GM23338 (cell line): ENCODE data around the gene CCDC175. TPM values are rescaled to one million over a fixed set of nuclear protein-coding genes. Genes with fewer than 3 reads are reported as not detected.

Experiments
- ATAC-seq: fragments of 200-7000 bp; cut with Tn5 transposase; 3 replicates; pipeline ENCODE4 v1.9.1; 2020
- DNase-seq: peaks from one replicate; pipeline ENCODE4 v3.0.0-alpha.2; 2015; ENCODE audit warnings: low spot score
- H2AFZ ChIP-seq: fragments of 200-600 bp; sonication (generic); 2 replicates; pipeline ENCODE4 v1.8.0; 2016; ENCODE audit warnings: antibody characterized with exemption, mild to moderate bottlenecking, moderate library complexity
- H3F3A ChIP-seq: fragments of 200-600 bp; sonication (generic); replicated peaks from 2 replicates; pipeline ENCODE4 v1.8.0; 2017; ENCODE audit warnings: antibody characterized with exemption, mixed run types, low read depth
- H3K27ac ChIP-seq: fragments of 200-600 bp; sonication (generic); 2 replicates; pipeline ENCODE4 v1.6.1; 2016; ENCODE audit warnings: low read depth
- H3K27me3 ChIP-seq: fragments of 200-600 bp; sonication (generic); 2 replicates; pipeline ENCODE4 v1.8.0; 2016; ENCODE audit warnings: mild to moderate bottlenecking, mixed run types, moderate library complexity; ENCODE audit not compliant: insufficient read depth
- H3K36me3 ChIP-seq: fragments of 200-600 bp; sonication (generic); 2 replicates; pipeline ENCODE4 v1.8.0; 2016; ENCODE audit warnings: mild to moderate bottlenecking; ENCODE audit not compliant: insufficient read depth
- H3K4me1 ChIP-seq: fragments of 200-600 bp; sonication (generic); 2 replicates; pipeline ENCODE4 v1.8.0; 2016; ENCODE audit warnings: mild to moderate bottlenecking, moderate library complexity; ENCODE audit not compliant: insufficient read depth
- H3K4me2 ChIP-seq: fragments of 200-600 bp; sonication (generic); 2 replicates; pipeline ENCODE4 v1.7.1; 2017; ENCODE audit warnings: mixed run types
- H3K4me3 ChIP-seq: fragments of 200-600 bp; sonication (generic); 2 replicates; pipeline ENCODE4 v1.6.1; 2016; ENCODE audit warnings: mixed run types
- H3K79me2 ChIP-seq: fragments of 200-600 bp; sonication (generic); replicated peaks from 2 replicates; pipeline ENCODE4 v1.8.0; 2017; ENCODE audit warnings: mild to moderate bottlenecking; ENCODE audit not compliant: insufficient read depth
- H3K9me2 ChIP-seq: fragments of 200-600 bp; sonication (generic); 2 replicates; pipeline ENCODE4 v1.8.0; 2017; ENCODE audit not compliant: insufficient read depth
- H4K20me1 ChIP-seq: fragments of 200-600 bp; sonication (generic); replicated peaks from 2 replicates; pipeline ENCODE4 v1.8.0; 2017; ENCODE audit warnings: mild to moderate bottlenecking; ENCODE audit not compliant: insufficient read depth
- H3K27ac Mint-ChIP-seq: 2 replicates; pipeline ENCODE4 v1.8.0; 2020; ENCODE audit warnings: inconsistent platforms, mild to moderate bottlenecking, moderate library complexity, mixed read lengths
- H3K27me3 Mint-ChIP-seq: 3 replicates; pipeline ENCODE4 v1.8.0; 2022; ENCODE audit warnings: low read depth, mild to moderate bottlenecking, moderate library complexity, mixed read lengths, inconsistent platforms; ENCODE audit not compliant: insufficient read depth, poor library complexity
- H3K36me3 Mint-ChIP-seq: 3 replicates; pipeline ENCODE4 v1.8.0; 2021; ENCODE audit warnings: low read depth, mild to moderate bottlenecking, inconsistent platforms, moderate library complexity, mixed read lengths
- H3K4me1 Mint-ChIP-seq: 3 replicates; pipeline ENCODE4 v1.8.0; 2020; ENCODE audit warnings: mild to moderate bottlenecking, inconsistent platforms, mixed read lengths
- H3K4me3 Mint-ChIP-seq: 3 replicates; pipeline ENCODE4 v1.8.0; 2021; ENCODE audit warnings: moderate library complexity, mild to moderate bottlenecking, inconsistent platforms, mixed read lengths
- H3K9me3 Mint-ChIP-seq: 3 replicates; pipeline ENCODE4 v1.8.0; 2020; ENCODE audit warnings: moderate library complexity, mild to moderate bottlenecking, inconsistent platforms, mixed read lengths
- CTCF ChIP-seq, 2 experiments: fragments of 200-600 bp in 1 of 2; sonication (generic) in 1 of 2; conservative IDR thresholded peaks; 2 replicates each; pipeline versions ENCODE4 v1.5.1 to v1.6.1; 2016 to 2017; ENCODE audit warnings: antibody characterized with exemption in 2 of 2, low read depth in 2 of 2, mild to moderate bottlenecking in 2 of 2, moderate library complexity in 1 of 2
- ETS1 ChIP-seq: IDR thresholded peaks from 2 replicates; pipeline ENCODE4 v1.6.1; 2016; ENCODE audit warnings: antibody characterized with exemption
- EZH2phosphoT487 ChIP-seq: fragments of 200-600 bp; sonication (generic); IDR thresholded peaks from one replicate; pipeline ENCODE4 v1.8.1; 2018; ENCODE audit warnings: antibody characterized with exemption; ENCODE audit not compliant: unreplicated experiment
- REST ChIP-seq: IDR thresholded peaks from one replicate; pipeline ENCODE4 v1.6.1; 2018; ENCODE audit warnings: antibody characterized with exemption; ENCODE audit not compliant: unreplicated experiment
- ZNF331 ChIP-seq: fragments of 250-450 bp; sonication (Bioruptor Pico); IDR thresholded peaks from 2 replicates; pipeline ENCODE4 v1.5.0; 2020; ENCODE audit warnings: low read depth, mild to moderate bottlenecking, moderate library complexity
- polyA plus RNA-seq: library from polyadenylated mRNA; unstranded; fragments of >200 nt; fragmentation: Nextera tagmentation; extraction: Ambion mirVana; gene quantifications from 2 replicates; pipeline ENCODE4 v1.2.1, GENCODE V29; 2016
- total RNA-seq: library from RNA; depleted of rRNA; stranded (reverse); fragments of >200 nt; shearing (Covaris generic); gene quantifications from 2 replicates; pipeline ENCODE4 v1.2.3, GENCODE V29; 2014

Gene CCDC175
- total and polyA plus RNA-seq, 2 experiments from 2014 or later = 0.50 TPM; not detected in 1

GRCh38 chr14:59510001-59510400 is 66.6 kb downstream of the CCDC175 start (continued):
- TF ChIP-seq ETS1 = no peak
- TF ChIP-seq ZNF331 = no peak
- no peak for TF ChIP-seq EZH2phosphoT487
- TF ChIP-seq REST = no peak

- no peaks in the 10 kb centered on the region for H3K27me3 Mint-ChIP-seq
- Histone ChIP-seq H3F3A (no peaks in the 10 kb centered on the region), H3K36me3 (peaks cover 3% of the 10 kb centered on the region; the same call in 1 of the 2 replicates), H3K9me2 (no peaks in the 10 kb centered on the region), H3K79me2 (no peaks in the 10 kb centered on the region), H3K27ac (no peak overlapping the region), H4K20me1 (no peaks in the 10 kb centered on the region), H3K4me2 (no peak overlapping the region), H2AFZ (no peak overlapping the region), H3K27me3 (no peaks in the 10 kb centered on the region), H3K4me1 (no peaks in the 10 kb centered on the region), H3K4me3 (no peak overlapping the region)
- H3K4me3 Mint-ChIP-seq = no peak overlapping the region
- peaks cover 19% of the 10 kb centered on the region for H3K9me3 Mint-ChIP-seq
- TF ChIP-seq ETS1 (no peak), CTCF (conservative IDR thresholded peaks at IDR 0.05; ENCODE audit: low read depth in 2 of 2) (no peak), EZH2phosphoT487 (no peak)
- H3K36me3 Mint-ChIP-seq = peaks cover 7% of the 10 kb centered on the region; the same call in 2 of the 3 replicates
- DNase-seq (no peak), ATAC-seq (no peak)
- peaks cover 9% of the 10 kb centered on the region; the same call in 2 of the 3 replicates for H3K4me1 Mint-ChIP-seq
- H3K27ac Mint-ChIP-seq = no peak overlapping the region
Measured at GRCh38 chr14:59509101-59509500, 67.5 kb downstream of the CCDC175 start.
